ENCODE measurements around the gene ITGB3.
A peak's percentile ranks its signal among the peaks of the same experiment; 100 is the strongest.

Gene ITGB3

DNA sequence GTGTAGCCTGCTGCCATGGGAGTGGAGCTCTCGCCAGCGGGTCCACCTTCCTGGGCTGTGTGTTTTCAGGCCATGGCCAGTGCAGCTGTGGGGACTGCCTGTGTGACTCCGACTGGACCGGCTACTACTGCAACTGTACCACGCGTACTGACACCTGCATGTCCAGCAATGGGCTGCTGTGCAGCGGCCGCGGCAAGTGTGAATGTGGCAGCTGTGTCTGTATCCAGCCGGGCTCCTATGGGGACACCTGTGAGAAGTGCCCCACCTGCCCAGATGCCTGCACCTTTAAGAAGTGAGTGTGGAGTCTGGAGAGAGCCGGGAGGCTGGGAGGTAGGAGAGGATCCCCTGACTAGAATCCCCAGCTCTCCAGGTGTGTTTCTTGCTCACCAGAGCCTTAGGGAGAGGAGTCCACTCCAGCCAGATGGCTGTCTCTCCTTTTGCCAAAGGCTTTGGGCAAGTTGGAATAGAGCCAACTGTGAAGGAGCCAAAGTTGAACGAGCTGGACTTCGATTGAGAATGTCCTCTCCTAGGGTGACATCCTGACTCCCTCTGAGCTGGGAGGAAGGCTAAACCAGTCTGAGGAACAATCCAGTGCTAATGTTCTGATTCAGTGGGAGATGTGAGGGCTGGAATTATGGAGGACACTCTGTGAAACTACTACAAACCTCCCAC, 45.7 kb downstream of the ITGB3 start:
- no peak for DNase-seq (ENCODE audit: low spot score)

DNA sequence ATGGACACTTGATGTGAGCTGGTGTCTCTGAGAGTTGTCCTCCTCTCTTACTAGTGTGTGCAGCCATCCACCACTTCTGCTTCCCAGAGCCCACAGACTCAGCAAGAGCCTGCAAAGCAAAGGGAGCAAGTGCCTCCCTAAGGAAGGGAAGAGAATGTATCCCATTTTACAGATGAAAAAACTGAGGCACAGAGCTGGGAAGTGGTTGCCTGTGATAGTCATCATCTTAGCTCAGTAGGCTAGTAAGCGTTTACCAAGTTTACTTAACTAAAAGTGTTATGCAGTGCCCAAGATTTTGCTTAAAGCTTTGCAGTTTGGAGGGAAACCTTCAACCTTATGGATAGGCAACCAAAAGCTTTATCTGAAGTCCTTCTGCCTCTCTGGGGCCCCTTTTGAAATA, 47.1 kb downstream of the ITGB3 start:
- DNase-seq (ENCODE audit: low spot score): no peak

DNA sequence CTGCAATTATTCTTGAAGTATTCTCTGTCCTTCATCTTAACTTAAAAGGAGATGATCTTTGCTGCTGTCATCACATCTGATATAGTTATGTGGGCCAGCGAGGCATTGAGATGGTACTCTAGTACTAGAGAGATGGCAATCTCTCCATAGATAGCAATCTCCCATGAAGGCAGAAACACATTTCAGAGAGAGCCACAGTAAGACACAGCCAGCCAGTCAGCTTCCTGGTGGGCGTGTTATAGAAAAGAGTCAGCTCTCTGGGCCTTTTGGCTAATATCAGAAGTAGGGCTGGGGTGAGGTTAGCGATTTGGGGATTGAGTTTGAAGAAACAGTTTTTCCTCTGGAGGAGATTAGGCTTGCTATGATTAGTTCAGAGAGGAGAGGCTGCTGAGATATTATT, 47.5 kb downstream of the ITGB3 start:
- DNase-seq (ENCODE audit: low spot score): no peak

DNA sequence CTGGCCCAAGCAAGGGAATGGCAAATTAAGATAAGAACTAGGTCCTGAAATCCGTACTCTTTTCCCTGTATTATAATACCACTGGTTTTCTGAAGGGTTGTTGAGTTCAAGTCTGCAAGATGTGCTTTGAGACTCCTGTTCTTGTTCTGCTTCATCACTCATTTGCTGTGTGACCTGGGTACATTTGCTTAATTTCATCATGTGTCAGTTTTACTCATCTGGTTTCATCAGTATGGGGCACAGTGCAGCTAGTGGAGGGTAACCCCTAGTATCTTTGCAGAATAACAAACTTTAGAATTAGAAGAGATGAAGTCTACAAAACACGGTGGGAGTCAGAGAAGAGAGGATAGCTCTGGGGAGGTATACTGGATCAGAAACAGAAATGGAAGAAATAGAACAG, 48.2 kb downstream of the ITGB3 start:
- DNase-seq (ENCODE audit: low spot score): no peak

DNA sequence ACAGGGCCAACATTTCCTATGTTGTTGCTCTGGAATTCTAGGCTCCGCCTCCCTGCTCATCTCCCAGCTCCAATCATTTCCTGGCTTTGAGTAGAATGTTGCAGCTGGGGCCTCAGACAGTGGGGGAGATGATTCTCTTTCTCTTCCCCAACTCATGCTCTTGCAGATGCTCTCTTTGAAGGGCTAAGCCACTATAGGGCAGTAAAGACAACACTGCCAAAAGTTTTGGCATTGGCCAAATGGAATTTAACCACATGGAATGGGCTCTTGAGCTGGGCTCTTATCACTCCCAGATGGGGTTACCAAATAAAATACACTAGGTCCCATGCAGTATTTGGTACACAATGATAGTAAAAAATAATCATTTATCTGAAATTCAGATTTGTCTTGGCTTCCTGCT, 50.6 kb downstream of the ITGB3 start:
- DNase-seq (ENCODE audit: low spot score): no peak

DNA sequence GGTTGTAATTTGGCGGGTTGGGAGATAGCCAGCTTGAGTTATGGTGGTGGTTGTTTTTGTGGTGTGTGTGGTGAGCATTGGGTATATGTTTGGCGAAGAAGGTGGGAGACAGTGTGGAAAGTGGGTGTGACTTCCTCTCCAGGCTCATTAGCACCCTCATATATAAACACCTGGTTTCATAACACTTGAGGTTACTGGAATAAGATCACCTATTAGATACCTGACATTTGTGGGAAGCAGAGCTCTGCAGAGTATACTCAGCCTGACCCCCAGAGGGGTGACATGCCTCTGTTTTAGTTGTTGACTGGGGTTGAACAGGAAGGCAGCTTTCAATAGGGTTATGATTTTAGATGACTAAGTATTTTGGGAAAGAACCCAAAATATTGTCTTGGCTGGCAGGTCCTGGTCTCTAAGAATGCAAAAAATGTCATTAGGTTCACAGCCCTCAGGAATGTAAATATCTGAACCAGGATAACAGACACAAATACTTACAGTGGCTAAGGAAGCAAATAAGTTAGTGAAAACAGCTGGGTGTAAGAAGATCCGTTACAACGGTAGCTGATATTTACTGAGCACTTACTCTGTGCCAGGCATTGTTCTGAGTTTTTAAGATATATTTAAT, 51.8 kb downstream of the ITGB3 start:
- DNase-seq (ENCODE audit: low spot score): no peak

DNA sequence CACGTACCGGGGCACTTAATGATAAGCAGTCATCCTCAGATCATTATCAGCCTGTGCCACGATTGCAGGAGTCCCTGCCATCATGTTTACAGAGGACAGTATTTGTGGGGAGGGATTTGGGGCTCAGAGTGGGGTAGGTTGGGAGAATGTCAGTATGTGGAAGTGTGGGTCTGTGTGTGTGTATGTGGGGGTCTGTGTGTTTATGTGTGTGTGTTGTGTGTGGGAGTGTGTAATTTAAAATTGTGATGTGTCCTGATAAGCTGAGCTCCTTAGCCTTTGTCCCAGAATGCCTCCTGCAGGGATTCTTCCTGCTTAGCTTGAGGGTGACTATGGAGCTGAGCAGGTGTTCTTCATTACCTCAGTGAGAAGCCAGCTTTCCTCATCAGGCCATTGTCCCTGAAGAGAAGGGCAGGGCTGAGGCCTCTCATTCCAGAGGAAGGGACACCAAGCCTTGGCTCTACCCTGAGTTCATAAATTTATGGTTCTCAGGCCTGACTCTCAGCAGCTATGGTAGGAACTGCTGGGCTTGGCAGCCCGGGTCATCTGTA, 56.6 kb downstream of the ITGB3 start:
- DNase-seq (ENCODE audit: low spot score): no peak

DNA sequence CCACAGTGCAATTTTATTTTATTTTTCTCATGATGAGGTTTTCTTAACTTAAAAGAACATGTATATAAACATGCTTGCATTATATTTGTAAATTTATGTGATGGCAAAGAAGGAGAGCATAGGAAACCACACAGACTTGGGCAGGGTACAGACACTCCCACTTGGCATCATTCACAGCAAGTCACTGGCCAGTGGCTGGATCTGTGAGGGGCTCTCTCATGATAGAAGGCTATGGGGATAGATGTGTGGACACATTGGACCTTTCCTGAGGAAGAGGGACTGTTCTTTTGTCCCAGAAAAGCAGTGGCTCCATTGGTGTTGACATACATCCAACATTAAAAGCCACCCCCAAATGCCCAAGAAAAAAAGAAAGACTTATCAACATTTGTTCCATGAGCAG, 57.8 kb downstream of the ITGB3 start:
- no peak for DNase-seq (ENCODE audit: low spot score)

DNA sequence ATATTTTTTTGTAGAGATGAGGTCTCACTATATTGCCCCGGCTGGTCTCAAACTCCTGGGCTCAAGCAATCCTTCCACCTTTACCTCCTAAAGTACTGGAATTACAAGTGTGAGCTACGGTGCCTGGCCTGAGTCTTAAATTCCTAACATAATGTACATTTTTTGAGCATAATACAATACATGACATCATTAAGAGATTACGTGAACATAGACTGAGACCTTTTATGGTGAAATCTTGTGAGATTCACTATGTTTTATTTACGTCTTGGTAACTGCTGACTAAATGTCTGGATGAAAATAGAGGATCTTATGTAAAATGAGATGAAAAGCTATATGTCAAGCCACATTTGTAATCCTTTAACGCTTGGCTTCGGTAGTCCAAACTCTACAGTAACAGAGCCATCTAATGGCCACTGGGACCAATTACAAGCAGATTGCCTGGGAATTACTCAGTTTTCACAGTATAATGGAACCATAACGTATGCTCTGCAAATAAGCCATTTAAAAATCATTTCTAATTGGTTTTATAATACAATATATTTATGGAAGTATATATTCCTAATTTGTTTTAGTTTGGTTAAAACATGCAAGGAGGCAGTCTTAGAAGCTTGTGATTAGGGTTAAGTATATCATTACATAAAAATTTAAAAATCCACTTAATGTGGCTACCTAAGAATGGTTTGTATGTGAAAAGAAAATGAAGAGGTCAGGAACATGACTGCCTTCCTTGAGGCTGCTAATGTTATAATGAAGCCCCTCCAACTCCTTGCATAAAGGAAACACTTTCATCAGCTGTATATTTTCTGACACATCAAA, 62.0 kb downstream of the ITGB3 start:
- peak; percentile 73 for DNase-seq (ENCODE audit: low spot score)

DNA sequence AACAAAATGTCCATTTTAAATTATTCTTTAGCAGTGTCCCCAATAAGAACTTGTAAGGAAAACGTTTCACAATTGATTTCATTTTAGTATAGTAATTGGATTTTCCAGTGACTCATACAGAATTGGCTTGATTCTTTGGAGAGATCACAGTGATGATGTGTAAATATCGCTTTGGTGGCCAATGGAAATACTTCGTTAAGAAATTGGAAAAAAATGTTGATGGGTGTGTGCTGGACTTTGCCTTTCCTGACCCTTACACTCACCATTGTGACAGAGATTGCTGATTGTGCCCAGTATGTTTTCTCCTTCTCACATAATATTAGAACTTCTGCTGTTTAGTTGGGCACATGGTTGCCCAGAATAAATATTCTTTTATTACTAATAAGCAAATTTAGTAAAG, 62.7 kb downstream of the ITGB3 start:
- DNase-seq (ENCODE audit: low spot score): no peak

DNA sequence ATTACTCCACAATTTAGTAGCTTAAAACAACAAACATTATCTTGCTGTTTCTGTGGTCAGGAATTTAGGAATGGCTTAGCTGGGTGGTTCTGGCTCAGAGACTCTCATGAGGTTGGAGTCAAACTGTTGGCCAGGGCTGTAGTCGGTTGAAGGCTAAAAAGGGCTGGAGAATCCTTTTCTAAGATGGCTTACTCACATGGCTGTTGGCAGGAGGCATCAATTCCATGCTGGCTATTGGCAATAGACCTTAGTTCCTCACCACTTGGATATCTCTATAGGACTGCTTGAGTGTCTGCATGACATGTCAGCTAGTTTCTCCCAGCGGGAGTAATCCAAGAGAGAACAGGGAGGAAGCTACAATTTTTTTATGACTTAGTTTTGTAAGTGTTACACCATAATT, 63.5 kb downstream of the ITGB3 start:
- no peak for DNase-seq (ENCODE audit: low spot score)

DNA sequence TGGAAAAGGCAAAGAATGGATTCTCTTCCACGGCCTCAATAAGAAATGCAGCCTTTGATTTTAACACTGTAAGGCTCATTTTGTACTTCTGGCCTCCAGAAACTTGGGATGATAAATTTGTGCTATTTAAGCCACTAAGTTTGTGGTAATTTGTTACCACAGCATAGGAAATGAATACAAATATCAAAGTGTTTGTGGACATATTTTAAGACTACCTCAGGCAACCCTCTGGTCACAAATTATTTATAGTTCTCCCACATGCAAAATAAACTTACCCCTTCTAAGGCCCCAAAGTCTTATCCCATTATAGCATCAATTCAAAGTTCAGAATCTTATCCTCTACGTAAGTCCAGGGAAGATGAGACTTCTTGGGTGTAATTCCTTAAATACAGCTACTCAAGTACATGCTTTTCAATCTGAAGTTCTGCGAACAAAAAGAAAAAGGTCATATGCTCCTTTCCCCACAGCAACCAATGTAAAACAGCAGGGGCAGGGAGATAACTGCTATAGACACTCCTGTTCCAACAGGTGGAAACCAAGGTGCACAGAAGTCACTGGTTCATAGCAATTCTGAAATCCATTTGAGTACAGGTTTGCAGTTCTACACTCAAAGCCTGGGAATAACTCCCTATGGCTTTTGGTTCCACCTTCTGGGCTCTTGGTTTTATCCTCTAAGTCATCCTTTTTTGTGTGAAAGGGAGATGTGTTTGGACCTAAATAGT, 64.7 kb downstream of the ITGB3 start:
- no peak for DNase-seq (ENCODE audit: low spot score)

DNA sequence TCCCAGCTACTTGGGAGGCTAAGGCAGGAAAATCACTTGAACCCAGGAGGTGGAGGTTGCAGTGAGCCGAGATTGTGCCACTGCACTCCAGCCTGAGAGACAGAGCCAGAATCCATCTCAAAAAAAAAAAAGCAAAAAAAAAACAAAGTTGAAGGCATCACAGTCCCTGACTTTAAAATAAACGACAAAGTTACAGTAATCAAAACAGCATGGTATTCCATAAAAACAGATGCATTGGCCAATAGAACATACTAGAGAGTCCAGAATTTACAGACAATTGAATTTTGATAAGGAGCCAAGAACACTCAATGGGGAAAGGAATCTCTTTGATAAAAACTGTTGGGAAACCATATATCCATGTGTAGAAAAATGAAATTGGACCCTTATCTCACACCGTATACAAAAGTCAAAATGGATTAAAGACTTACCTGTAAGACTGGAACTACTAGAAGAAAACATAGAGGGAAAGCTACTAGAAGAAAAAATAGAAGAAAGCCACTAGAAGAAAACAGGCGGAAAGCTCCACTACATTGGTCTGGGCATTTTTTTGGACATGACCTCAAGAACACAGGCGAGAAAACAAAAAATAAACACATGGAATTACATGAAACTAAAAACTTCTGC, 67.4 kb downstream of the ITGB3 start:
- DNase-seq (ENCODE audit: low spot score): no peak

DNA sequence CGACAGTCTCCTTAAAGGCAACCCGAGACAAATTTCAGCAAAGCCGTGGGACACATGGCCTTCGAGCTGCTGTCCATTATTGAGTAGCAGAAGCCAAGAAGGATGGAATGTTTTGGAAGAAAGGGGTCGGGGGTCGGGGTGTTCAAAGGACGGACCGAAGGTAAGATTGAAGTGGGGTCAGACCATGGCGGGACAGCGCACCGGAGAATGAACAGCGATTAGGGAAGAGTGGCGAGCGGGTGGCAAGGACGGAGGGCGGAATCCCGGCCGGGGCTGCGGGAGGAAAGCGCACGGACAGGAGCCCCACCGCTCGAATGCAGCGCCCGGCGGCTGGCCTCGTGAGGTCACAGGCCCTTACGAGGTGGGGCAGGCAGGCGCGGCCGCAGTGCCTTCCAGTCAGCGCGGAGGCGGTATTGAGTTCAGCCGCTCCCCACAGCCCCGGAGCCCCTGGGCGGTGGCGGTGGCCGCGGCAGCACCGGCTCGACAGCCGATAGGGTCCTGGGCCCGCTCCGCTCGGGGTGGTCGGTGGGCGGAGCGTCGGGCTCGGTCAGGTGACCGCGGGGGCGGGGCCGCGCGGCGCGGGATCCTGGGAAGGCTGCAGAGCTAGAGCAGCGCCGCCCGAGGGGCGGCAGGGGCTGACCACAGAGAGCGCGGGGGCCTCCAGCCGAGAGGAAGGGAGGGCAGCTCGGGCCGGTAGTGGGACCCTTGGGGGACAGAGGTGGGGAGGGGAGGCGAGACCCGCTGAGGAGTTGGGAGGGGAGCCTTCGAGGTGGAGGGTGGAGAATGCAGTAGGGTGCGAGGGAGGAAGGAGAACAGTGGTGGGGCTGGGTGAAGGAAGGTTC, 70.0 kb downstream of the ITGB3 start, which contains the start of gene EFCAB13:
TSS of gene EFCAB13 (plus strand) at position 574 of the 842 bp plus-strand sequence. CDS start 4,399 bp downstream, outside the sequence.
- DNase-seq (ENCODE audit: low spot score): peak; percentile 81

DNA sequence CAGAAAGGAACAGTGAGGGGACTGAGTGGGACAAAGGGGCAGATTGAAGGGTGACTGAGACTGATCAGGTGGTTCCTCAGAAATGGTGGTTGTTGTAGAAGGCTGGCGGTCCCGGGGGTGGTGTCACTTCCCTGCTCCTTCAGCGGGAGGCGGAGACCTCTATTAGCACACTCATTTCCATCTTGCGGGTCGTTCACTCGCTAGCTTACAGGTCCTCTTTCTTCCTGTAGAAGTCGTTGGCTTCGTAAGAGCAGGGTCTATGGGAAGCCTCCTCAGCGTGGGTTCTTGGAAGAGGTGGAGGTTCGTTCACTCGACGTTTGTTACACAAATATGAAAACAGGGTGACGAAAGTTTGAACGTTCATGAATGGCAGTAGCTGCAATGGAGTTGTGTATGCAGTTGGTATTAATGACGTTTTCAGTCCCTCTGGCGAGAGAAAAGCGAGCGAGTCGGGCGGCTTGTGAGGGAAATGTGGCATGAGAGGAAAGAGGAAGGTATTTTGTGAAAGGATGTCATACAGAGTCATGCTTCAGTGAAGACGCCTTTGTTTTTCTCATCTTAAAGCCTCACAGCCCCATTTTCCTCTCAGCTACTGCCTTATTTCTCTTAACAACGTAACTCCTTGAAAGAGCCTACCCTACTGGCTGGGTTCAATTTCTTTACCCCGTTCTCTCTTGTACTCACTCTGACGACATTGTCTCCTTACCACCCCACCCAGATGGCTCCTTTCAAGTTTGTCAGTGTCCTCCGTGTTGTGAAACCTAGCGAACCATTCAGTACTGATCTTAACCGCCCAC, 70.8 kb downstream of the ITGB3 start:
- DNase-seq (ENCODE audit: low spot score): peak; percentile 33

DNA sequence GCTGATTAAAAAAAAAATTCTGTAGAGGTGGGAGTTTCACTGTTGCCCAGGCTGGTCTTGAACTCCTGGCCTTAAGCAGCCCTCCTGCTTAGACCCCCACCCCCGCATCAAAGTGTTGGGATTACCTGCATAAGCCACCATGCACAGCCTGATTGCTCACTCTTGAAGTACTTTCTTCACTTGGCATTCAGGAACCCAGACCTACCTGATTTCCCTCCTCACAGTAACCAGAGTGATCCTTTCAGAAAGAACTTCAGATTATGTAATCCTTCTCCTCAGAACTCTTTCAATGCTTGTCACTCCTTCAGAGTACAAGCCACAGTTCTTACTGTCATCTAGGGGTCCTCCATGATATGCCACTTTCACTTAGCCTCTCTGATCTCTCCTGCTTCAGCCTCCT, 71.5 kb downstream of the ITGB3 start:
- DNase-seq (ENCODE audit: low spot score): no peak

DNA sequence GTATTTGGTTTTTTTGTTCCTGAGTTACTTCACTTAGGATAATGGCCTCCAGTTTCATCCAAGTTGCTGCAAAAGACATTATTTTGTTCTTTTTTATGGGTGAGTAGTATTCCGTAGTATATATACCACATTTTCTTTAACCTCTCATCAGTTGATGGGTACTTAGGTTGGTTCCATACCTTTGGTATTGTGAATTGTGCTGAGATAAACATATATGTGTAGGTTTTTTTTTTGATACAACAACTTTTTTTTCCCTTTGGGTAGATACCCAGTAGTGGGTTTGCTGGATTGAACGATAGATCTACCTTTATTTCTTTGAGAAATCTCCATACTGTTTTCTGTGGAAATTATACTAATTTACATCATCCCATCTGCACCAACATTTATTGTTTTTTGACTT, 76.9 kb downstream of the ITGB3 start:
- DNase-seq (ENCODE audit: low spot score): no peak

DNA sequence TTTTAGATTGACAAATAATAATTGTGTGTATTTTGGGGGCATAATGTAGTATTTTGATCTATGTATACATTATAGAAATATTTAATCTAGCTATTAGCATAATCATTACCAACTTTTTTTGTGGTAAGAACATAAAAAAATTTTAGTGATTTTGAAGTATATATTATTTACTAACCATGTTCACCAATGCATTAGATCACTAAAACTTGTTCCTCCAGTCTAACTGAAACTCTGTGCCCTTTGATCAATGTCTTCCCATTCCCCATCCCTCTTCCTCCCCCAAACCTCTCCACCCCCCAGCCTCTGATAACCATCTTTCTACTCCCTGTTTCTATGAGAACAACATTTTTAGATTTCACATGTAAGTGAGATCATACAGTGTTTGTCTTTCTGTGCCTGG, 78.7 kb downstream of the ITGB3 start:
- DNase-seq (ENCODE audit: low spot score): no peak

DNA sequence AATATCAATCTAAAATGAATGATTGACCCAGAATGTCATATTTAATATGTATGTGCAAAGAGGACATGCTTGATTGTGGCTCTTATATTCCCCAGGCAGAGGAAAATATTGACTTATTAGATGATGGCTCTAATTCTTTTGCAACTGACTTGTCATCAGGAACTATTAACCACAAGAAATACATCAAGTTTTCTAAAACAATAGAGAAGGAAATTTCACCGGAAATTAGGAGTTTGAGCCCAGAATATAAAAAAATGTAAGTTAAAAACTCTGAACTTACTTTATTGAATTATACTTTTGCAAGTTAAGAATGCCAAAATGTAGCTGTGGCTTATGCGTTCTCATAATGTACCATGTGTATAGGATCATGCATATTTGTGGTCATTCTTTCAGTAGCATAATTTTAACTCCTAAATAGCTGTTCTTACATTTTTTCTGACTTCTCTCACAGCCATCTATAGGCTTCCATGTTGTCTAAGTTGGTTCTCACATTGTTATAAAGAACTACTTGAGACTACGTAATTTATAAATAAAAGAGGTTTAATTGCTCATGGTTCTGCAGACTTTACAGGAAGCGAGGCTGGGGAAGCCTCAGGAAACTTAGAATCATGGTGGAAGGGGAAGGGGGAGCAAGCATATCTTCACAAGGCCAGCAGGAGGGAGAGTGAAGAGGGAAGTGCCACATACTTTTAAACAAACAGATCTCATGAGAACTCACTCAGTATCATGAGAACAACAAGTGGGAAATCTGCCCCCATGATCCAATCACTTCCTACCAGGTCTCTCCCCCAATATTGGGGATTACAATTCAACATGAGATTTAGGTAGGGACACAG, 81.7 kb downstream of the ITGB3 start:
- DNase-seq (ENCODE audit: low spot score): no peak
